HepG2 (cell line): ENCODE measurements around the gene GRIN3B. TPM values are rescaled to one million over a fixed set of nuclear protein-coding genes. Genes with fewer than 3 reads are reported as not detected.

Source experiments
- ATM ChIP-seq: fragments of 450-650 bp; IDR thresholded peaks from 2 replicates; pipeline ENCODE4 v1.7.1; 2017; ENCODE audit warnings: mild to moderate bottlenecking, borderline replicate concordance
- BORCS8-MEF2B ChIP-seq: sonication (generic); formaldehyde crosslinking; IDR thresholded peaks from 2 replicates; pipeline ENCODE4 v1.8.0; 2022; ENCODE audit warnings: mild to moderate bottlenecking, missing genetic modification reagents
- HCFC1 ChIP-seq: fragments of 150-350 bp; IDR thresholded peaks from 2 replicates; pipeline ENCODE4 v1.6.1; 2014; ENCODE audit warnings: low read depth, low read length
- HOXA3 ChIP-seq: sonication (generic); formaldehyde crosslinking; IDR thresholded peaks from 2 replicates; pipeline ENCODE4 v1.5.0; 2020; ENCODE audit warnings: missing genetic modification reagents
- KDM1A ChIP-seq: IDR thresholded peaks from 2 replicates; pipeline ENCODE4 v1.6.1; 2016; ENCODE audit warnings: missing compliant biosample characterization
- KLF16 ChIP-seq, 2 experiments: sonication (generic) in 1 of 2; formaldehyde crosslinking in 1 of 2; IDR thresholded peaks; 2 replicates each; pipeline versions ENCODE4 v1.6.1 to v1.8.0; 2016 to 2023; ENCODE audit warnings: missing genetic modification reagents in 2 of 2, missing compliant biosample characterization in 1 of 2
- MTA3 ChIP-seq: sonication (generic); formaldehyde crosslinking; IDR thresholded peaks from 2 replicates; pipeline ENCODE4 v1.4.0; 2020; ENCODE audit warnings: missing genetic modification reagents
- MYC ChIP-seq: sonication (generic); formaldehyde crosslinking; IDR thresholded peaks from 2 replicates; pipeline ENCODE4 v1.9.0; 2021; ENCODE audit warnings: missing genetic modification reagents, borderline replicate concordance
- REXO4 ChIP-seq: sonication (generic); formaldehyde crosslinking; IDR thresholded peaks from 2 replicates; pipeline ENCODE4 v1.8.0; 2022; ENCODE audit warnings: missing genetic modification reagents, mild to moderate bottlenecking, borderline replicate concordance
- RFXANK ChIP-seq: IDR thresholded peaks from 2 replicates; pipeline ENCODE4 v1.6.1; 2016
- SMAD3 ChIP-seq: sonication (generic); formaldehyde crosslinking; IDR thresholded peaks from 2 replicates; pipeline ENCODE4 v1.4.0; 2020; ENCODE audit warnings: missing genetic modification reagents
- TBX3 ChIP-seq: fragments of 450-650 bp; IDR thresholded peaks from 2 replicates; pipeline ENCODE4 v1.6.1; 2017; ENCODE audit warnings: antibody characterized with exemption, mild to moderate bottlenecking, inconsistent platforms, borderline replicate concordance
- ZBTB1 ChIP-seq: sonication (generic); formaldehyde crosslinking; IDR thresholded peaks from 2 replicates; pipeline ENCODE4 v1.4.0; 2020; ENCODE audit warnings: missing genetic modification reagents, borderline replicate concordance
- ZNF138 ChIP-seq: sonication (generic); formaldehyde crosslinking; IDR thresholded peaks from 2 replicates; pipeline ENCODE4 v1.5.0; 2020; ENCODE audit warnings: mild to moderate bottlenecking, low read depth, missing genetic modification reagents
- ZNF879 ChIP-seq: sonication (generic); formaldehyde crosslinking; IDR thresholded peaks from 2 replicates; pipeline ENCODE4 v1.8.1; 2023; ENCODE audit warnings: missing genetic modification reagents
- ZXDC ChIP-seq: sonication (generic); formaldehyde crosslinking; IDR thresholded peaks from 2 replicates; pipeline ENCODE4 v1.5.0; 2020; ENCODE audit warnings: mild to moderate bottlenecking, missing genetic modification reagents
- polyA plus RNA-seq, 8 experiments: library from polyadenylated mRNA; depleted of rRNA in 3 of 8; stranded (reverse) in 7 of 8; unstranded in 1 of 8; fragments of >200 nt; fragmentation: Illumina TruSeq in 4 of 8; extraction: Trizol in 4 of 8; gene quantifications; 2 replicates each; pipeline versions ENCODE4 v1.2.1 to v1.2.3, GENCODE V29; 2011 to 2016; ENCODE audit warnings: low read depth in 4 of 8, missing spikeins in 1 of 8, mixed read lengths in 1 of 8; ENCODE audit not compliant: insufficient read depth in 1 of 8
- total RNA-seq, 5 experiments: library from RNA; depleted of rRNA; stranded (reverse); fragments of >200 nt; fragmentation: Illumina TruSeq; extraction: Trizol; gene quantifications; 2 replicates each; pipeline ENCODE4 v1.2.3, GENCODE V29; 2016; ENCODE audit warnings: low read depth in 1 of 5
- TF ChIP-seq, protein P1 (sequence below): sonication (generic); formaldehyde crosslinking; IDR thresholded peaks from 2 replicates; pipeline ENCODE4 v1.8.1; 2023; ENCODE audit warnings: mild to moderate bottlenecking, inconsistent platforms, moderate library complexity, missing genetic modification reagents, borderline replicate concordance
- TF ChIP-seq, protein P2 (sequence below): sonication (generic); formaldehyde crosslinking; IDR thresholded peaks from 2 replicates; pipeline ENCODE4 v1.4.0; 2020; ENCODE audit warnings: missing genetic modification reagents
- TF ChIP-seq, protein P3 (sequence below): sonication (generic); formaldehyde crosslinking; IDR thresholded peaks from 2 replicates; pipeline ENCODE4 v1.4.0; 2020; ENCODE audit warnings: missing genetic modification reagents, mild to moderate bottlenecking, borderline replicate concordance

GRIN3B gene
- total and polyA plus RNA-seq, 2 of the 13 experiments (the other 11 are each of a cell fraction or from before 2014, with no cell fraction given): 0.07 to 0.20 TPM

GRCh38 chr19:1028062-1028926 lies 28.1 kb downstream of the GRIN3B start (continued):
- TF ChIP-seq, protein P1, sequence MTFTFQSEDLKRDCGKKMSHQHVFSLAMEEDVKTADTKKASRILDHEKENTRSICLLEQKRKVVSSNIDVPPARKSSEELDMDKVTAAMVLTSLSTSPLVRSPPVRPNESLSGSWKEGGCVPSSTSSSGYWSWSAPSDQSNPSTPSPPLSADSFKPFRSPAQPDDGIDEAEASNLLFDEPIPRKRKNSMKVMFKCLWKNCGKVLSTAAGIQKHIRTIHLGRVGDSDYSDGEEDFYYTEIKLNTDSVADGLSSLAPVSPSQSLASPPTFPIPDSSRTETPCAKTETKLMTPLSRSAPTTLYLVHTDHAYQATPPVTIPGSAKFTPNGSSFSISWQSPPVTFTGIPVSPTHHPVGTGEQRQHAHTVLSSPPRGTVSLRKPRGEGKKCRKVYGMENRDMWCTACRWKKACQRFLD (CRISPR knock-in tag): no peak
- TF ChIP-seq ZNF138 (CRISPR knock-in tag) (no peak), HCFC1 (no peak), ATM (no peak), RFXANK (no peak), ZBTB1 (CRISPR knock-in tag) (no peak), SMAD3 (CRISPR knock-in tag) (no peak), MTA3 (no peak), REXO4 (CRISPR knock-in tag) (no peak), ZNF879 (CRISPR knock-in tag) (no peak), HOXA3 (CRISPR knock-in tag) (peak; percentile 29; the same call in 1 of the 2 replicates), KLF16 (CRISPR knock-in tag; IDR thresholded peaks at IDR 0.05) (no peak), TBX3 (no peak), MYC (CRISPR knock-in tag) (peak; percentile 26; the same call in 1 of the 2 replicates), KDM1A (CRISPR knock-in tag) (peak; percentile 70; the same call in 1 of the 2 replicates), ZXDC (CRISPR knock-in tag) (no peak), BORCS8-MEF2B (no peak)
- TF ChIP-seq, protein P2, sequence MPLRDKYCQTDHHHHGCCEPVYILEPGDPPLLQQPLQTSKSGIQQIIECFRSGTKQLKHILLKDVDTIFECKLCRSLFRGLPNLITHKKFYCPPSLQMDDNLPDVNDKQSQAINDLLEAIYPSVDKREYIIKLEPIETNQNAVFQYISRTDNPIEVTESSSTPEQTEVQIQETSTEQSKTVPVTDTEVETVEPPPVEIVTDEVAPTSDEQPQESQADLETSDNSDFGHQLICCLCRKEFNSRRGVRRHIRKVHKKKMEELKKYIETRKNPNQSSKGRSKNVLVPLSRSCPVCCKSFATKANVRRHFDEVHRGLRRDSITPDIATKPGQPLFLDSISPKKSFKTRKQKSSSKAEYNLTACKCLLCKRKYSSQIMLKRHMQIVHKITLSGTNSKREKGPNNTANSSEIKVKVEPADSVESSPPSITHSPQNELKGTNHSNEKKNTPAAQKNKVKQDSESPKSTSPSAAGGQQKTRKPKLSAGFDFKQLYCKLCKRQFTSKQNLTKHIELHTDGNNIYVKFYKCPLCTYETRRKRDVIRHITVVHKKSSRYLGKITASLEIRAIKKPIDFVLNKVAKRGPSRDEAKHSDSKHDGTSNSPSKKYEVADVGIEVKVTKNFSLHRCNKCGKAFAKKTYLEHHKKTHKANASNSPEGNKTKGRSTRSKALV: no peak
- TF ChIP-seq, protein P3, sequence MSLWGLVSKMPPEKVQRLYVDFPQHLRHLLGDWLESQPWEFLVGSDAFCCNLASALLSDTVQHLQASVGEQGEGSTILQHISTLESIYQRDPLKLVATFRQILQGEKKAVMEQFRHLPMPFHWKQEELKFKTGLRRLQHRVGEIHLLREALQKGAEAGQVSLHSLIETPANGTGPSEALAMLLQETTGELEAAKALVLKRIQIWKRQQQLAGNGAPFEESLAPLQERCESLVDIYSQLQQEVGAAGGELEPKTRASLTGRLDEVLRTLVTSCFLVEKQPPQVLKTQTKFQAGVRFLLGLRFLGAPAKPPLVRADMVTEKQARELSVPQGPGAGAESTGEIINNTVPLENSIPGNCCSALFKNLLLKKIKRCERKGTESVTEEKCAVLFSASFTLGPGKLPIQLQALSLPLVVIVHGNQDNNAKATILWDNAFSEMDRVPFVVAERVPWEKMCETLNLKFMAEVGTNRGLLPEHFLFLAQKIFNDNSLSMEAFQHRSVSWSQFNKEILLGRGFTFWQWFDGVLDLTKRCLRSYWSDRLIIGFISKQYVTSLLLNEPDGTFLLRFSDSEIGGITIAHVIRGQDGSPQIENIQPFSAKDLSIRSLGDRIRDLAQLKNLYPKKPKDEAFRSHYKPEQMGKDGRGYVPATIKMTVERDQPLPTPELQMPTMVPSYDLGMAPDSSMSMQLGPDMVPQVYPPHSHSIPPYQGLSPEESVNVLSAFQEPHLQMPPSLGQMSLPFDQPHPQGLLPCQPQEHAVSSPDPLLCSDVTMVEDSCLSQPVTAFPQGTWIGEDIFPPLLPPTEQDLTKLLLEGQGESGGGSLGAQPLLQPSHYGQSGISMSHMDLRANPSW (CRISPR knock-in tag): no peak
